ENCODE measurements around the gene THUMPD3.

Gene THUMPD3

DNA sequence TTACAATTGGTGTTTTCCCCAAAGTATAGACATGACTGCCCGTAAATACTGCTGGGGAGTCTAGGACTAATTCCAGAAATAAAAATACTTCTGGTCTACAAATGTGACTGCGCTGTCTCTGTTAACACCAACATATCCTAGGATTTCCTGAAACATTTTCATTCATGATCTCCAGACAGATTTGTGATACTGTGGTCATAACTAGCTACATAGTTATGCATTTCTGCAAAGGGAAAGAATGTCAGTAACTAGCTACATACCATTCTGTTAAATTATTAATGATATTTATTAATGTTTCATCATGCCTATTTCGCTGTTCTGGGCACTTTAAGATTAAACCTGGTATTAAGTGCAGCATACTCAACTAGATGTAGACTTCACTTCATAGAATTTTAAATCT lies 67.9 kb downstream of the THUMPD3 start:
- TF ChIP-seq, protein P1, sequence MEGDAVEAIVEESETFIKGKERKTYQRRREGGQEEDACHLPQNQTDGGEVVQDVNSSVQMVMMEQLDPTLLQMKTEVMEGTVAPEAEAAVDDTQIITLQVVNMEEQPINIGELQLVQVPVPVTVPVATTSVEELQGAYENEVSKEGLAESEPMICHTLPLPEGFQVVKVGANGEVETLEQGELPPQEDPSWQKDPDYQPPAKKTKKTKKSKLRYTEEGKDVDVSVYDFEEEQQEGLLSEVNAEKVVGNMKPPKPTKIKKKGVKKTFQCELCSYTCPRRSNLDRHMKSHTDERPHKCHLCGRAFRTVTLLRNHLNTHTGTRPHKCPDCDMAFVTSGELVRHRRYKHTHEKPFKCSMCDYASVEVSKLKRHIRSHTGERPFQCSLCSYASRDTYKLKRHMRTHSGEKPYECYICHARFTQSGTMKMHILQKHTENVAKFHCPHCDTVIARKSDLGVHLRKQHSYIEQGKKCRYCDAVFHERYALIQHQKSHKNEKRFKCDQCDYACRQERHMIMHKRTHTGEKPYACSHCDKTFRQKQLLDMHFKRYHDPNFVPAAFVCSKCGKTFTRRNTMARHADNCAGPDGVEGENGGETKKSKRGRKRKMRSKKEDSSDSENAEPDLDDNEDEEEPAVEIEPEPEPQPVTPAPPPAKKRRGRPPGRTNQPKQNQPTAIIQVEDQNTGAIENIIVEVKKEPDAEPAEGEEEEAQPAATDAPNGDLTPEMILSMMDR (IDR thresholded peaks at IDR 0.05; ENCODE audit: insufficient read depth, low read length, poor library complexity, severe bottlenecking) = no peak
- no peak for DNase-seq (ENCODE audit: extremely low read depth, insufficient read length)
- Histone ChIP-seq H3K27me3 (replicated peaks; ENCODE audit: control insufficient read depth, insufficient read depth, low read length) (no peaks in the 10 kb centered on the region), H3K36me3 (ENCODE audit: control insufficient read depth, insufficient read depth, low read length) (peaks cover 32% of the 10 kb centered on the region), H3K4me3 (replicated peaks; ENCODE audit: low read depth, low read length) (no peak overlapping the region)

DNA sequence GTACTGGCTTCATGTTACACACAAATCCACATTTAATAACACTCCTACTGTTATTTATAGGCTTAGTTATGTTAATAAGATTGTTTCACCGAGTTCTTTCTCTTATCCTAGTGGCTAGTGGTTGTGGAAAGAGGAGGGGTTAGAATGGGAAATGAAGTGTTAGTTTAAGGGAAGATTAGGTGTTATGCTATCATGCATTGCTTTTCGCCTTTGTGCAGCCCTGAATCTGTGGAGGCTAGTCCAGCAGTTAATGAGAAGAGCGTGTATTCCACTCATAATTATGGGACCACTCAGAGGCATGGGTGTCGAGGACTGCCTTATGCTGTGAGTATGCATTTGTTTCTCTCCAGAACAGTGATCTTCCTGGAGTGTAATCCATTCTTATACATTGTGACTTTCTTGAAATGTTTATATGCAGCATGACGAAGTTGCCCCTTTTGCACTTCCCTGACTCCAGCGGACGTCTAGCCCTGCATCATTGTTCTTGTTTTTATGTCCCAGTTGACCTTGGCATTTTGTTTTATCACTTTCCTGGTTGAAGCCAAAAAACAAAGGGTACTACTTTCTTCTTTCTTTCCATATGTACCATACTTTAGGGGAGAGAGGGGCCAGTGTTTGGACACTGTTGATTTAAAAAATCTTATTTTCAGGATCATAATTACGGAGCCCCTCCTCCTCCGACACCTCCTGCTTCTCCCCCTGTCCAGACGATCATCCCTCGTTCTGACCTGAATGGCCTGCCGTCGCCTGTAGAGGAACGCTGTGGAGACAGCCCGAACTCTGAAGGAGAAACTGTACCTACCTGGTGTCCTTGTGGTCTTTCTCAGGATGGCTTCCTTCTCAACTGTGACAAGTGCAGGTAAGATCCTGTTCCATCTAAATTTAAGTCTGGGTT lies 71.0 kb downstream of the THUMPD3 start:
- TF ChIP-seq, protein P1 (IDR thresholded peaks at IDR 0.05; ENCODE audit: insufficient read depth, low read length, poor library complexity, severe bottlenecking) = no peak
- no peaks in the 10 kb centered on the region for H3K27me3 ChIP-seq (replicated peaks; ENCODE audit: control insufficient read depth, insufficient read depth, low read length)
- peaks cover 32% of the 10 kb centered on the region for H3K36me3 ChIP-seq (ENCODE audit: control insufficient read depth, insufficient read depth, low read length)
- no peak for DNase-seq (ENCODE audit: extremely low read depth, insufficient read length)
- no peak overlapping the region for H3K4me3 ChIP-seq (replicated peaks; ENCODE audit: low read depth, low read length)

DNA sequence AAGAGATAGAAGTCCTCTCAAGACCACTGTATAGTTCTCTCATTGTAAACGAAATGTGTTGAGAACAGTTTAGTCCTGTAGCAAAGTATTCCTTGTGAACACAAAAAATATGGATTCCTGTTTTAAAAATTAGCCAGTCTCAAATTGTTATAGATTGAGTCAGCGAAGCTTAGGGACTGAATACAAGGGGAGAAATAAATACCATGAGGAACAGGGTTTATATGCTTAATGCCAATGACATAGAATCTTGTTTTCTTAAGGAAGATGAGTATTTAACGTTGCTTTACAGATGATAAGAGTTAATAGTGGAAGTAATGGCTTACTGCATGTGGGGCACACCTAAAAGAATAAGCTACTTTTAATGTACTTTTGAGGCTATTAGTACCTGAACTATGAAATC lies 72.5 kb downstream of the THUMPD3 start:
- H3K36me3 ChIP-seq (ENCODE audit: control insufficient read depth, insufficient read depth, low read length) = peaks cover 31% of the 10 kb centered on the region
- no peaks in the 10 kb centered on the region for H3K27me3 ChIP-seq (replicated peaks; ENCODE audit: control insufficient read depth, insufficient read depth, low read length)
- no peak overlapping the region for H3K4me3 ChIP-seq (replicated peaks; ENCODE audit: low read depth, low read length)
- no peak for DNase-seq (ENCODE audit: extremely low read depth, insufficient read length)
- TF ChIP-seq, protein P1 (IDR thresholded peaks at IDR 0.05; ENCODE audit: insufficient read depth, low read length, poor library complexity, severe bottlenecking) = no peak

Data from GM06990 (cell line).